Fibroblast of skin of scalp (primary cell): ENCODE measurements around the gene TRIM63.

Source experiments
- DNase-seq: peaks from one replicate; pipeline ENCODE4 v3.0.0-alpha.2; 2013

The TRIM63 gene

GRCh38 chr1:26032656-26033357, 34.6 kb downstream of the TRIM63 start:
- DNase-seq: no peak

- DNase-seq: peak; percentile 67
These were observed 35.7 kb downstream of the TRIM63 start for GRCh38 chr1:26031611-26032220.

GRCh38 chr1:26031196-26031595, 36.2 kb downstream of the TRIM63 start:
- DNase-seq: no peak

- no peak for DNase-seq
These were observed 37.5 kb downstream of the TRIM63 start for GRCh38 chr1:26029864-26030481.

- no peak for DNase-seq
These were observed 38.2 kb downstream of the TRIM63 start for GRCh38 chr1:26029054-26029863.

- DNase-seq: no peak
These were observed 38.9 kb downstream of the TRIM63 start for GRCh38 chr1:26028490-26028980.

GRCh38 chr1:26027716-26028489, 39.5 kb downstream of the TRIM63 start:
- no peak for DNase-seq

- DNase-seq: no peak
These were observed 41.9 kb downstream of the TRIM63 start for GRCh38 chr1:26025517-26025916.

- no peak for DNase-seq
These were observed 42.4 kb downstream of the TRIM63 start for GRCh38 chr1:26025060-26025459.

- no peak for DNase-seq
These were observed 43.6 kb downstream of the TRIM63 start for GRCh38 chr1:26023826-26024225.

GRCh38 chr1:26023009-26023408, 44.4 kb downstream of the TRIM63 start:
- DNase-seq: no peak

- DNase-seq: no peak
These were observed 45.0 kb downstream of the TRIM63 start for GRCh38 chr1:26022404-26022779.

GRCh38 chr1:26021647-26022403, 45.6 kb downstream of the TRIM63 start, which contains the start of gene EXTL1:
Gene EXTL1, plus strand, starts transcription at chr1:26021775. Its CDS starts 872 bp downstream, at chr1:26022647.
- DNase-seq: peak; percentile 59

- DNase-seq: no peak
These were observed 46.3 kb downstream of the TRIM63 start for GRCh38 chr1:26020941-26021646.

GRCh38 chr1:26020330-26020768, 47.1 kb downstream of the TRIM63 start:
- DNase-seq: peak; percentile 59

GRCh38 chr1:26019641-26020315, 47.7 kb downstream of the TRIM63 start:
- peak; percentile 82 for DNase-seq

- peak; percentile 85 for DNase-seq
These were observed 49.8 kb downstream of the TRIM63 start for GRCh38 chr1:26017606-26018005.

- DNase-seq: no peak
These were observed 50.4 kb downstream of the TRIM63 start for GRCh38 chr1:26016953-26017545.

- no peak for DNase-seq
These were observed 51.0 kb downstream of the TRIM63 start for GRCh38 chr1:26016258-26016952.
